Retinal pigment epithelial cell (primary cell): ENCODE data around the gene SORCS2.

ENCODE experiments used
- DNase-seq: peaks from one replicate; pipeline ENCODE4 v3.0.0-alpha.2; 2010; ENCODE audit warnings: low read depth
- H3K4me3 ChIP-seq: 2 replicates; pipeline ENCODE4 v1.5.1; 2011; ENCODE audit warnings: mild to moderate bottlenecking, low read length, control low read depth, moderate library complexity
- CTCF ChIP-seq: conservative IDR thresholded peaks from 2 replicates; pipeline ENCODE4 v1.5.1; 2011; ENCODE audit warnings: low read depth, low read length, control low read depth, inconsistent platforms

SORCS2 gene

GRCh38 chr4:7298619-7299009, 106.3 kb downstream of the SORCS2 start:
- DNase-seq = no peak
- TF ChIP-seq CTCF = no peak
- H3K4me3 ChIP-seq = no peak overlapping the region

- H3K4me3 ChIP-seq = no peak overlapping the region
- DNase-seq = no peak
- TF ChIP-seq CTCF = no peak
These were observed 106.9 kb downstream of the SORCS2 start for GRCh38 chr4:7299010-7299907.

- TF ChIP-seq CTCF = no peak
- H3K4me3 ChIP-seq = no peak overlapping the region
- DNase-seq = no peak
These were observed 107.8 kb downstream of the SORCS2 start for GRCh38 chr4:7299908-7300710.

GRCh38 chr4:7300711-7301095, 108.4 kb downstream of the SORCS2 start:
- H3K4me3 ChIP-seq = no peak overlapping the region
- DNase-seq = no peak
- TF ChIP-seq CTCF = no peak

- no peak for DNase-seq
- no peak for TF ChIP-seq CTCF
- no peak overlapping the region for H3K4me3 ChIP-seq
These were observed 108.9 kb downstream of the SORCS2 start for GRCh38 chr4:7301126-7301785.

- no peak for TF ChIP-seq CTCF
- DNase-seq = no peak
These were observed 109.7 kb downstream of the SORCS2 start for GRCh38 chr4:7301846-7302630.

More at GRCh38 chr4:7301846-7302630, 109.7 kb downstream of the SORCS2 start:
- H3K4me3 ChIP-seq = no peak overlapping the region
